HFF-Myc (cell line): Measurements from ENCODE around the gene KCNA2.

Experiments
- DNase-seq: peaks from one replicate; pipeline ENCODE4 v3.0.0-alpha.2; 2011; ENCODE audit warnings: low read depth; ENCODE audit errors: extremely low read depth
- H3K4me3 ChIP-seq: replicated peaks from 2 replicates; pipeline ENCODE4 v1.5.1; 2011; ENCODE audit warnings: low read depth, mild to moderate bottlenecking, control low read depth, low read length
- TF ChIP-seq, protein P1 (sequence below): IDR thresholded peaks from 2 replicates; pipeline ENCODE4 v1.5.1; 2012; ENCODE audit warnings: mild to moderate bottlenecking, low read depth, low read length, control low read depth; ENCODE audit errors: missing control alignments

The KCNA2 gene

GRCh38 chr1:110554871-110555801, 51.0 kb downstream of the KCNA2 start:
- no peak overlapping the region for H3K4me3 ChIP-seq
- TF ChIP-seq, protein P1, sequence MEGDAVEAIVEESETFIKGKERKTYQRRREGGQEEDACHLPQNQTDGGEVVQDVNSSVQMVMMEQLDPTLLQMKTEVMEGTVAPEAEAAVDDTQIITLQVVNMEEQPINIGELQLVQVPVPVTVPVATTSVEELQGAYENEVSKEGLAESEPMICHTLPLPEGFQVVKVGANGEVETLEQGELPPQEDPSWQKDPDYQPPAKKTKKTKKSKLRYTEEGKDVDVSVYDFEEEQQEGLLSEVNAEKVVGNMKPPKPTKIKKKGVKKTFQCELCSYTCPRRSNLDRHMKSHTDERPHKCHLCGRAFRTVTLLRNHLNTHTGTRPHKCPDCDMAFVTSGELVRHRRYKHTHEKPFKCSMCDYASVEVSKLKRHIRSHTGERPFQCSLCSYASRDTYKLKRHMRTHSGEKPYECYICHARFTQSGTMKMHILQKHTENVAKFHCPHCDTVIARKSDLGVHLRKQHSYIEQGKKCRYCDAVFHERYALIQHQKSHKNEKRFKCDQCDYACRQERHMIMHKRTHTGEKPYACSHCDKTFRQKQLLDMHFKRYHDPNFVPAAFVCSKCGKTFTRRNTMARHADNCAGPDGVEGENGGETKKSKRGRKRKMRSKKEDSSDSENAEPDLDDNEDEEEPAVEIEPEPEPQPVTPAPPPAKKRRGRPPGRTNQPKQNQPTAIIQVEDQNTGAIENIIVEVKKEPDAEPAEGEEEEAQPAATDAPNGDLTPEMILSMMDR = peak; percentile 52
- DNase-seq = no peak

DNA sequence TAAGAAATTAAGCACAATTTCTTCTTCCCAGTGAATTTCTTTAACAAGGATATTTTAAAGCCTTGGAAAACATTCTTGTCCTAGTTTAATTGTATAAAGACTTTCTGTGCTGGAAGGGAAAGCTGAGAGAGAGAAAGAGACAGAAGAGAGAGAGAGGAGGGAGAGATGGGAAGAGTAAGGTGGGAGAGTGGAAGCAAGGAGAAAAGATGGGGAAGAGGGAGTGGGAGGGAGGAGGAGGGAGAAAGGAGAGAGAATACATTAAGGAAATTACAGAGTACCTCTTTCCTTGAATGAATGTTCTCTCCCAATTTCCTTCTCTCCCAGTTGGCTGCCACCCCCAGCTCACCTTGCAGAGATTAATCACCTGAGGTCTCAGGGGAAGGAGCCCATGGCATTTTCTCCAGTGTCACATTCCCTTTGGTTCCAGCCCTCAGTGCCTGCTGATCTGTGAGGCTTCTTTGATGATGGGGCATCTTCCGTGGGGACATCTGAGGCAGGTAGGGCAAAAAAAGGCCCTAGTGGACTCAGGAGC, 54.8 kb downstream of the KCNA2 start:
- TF ChIP-seq, protein P1 = no peak
- H3K4me3 ChIP-seq = no peak overlapping the region
- no peak for DNase-seq

DNA sequence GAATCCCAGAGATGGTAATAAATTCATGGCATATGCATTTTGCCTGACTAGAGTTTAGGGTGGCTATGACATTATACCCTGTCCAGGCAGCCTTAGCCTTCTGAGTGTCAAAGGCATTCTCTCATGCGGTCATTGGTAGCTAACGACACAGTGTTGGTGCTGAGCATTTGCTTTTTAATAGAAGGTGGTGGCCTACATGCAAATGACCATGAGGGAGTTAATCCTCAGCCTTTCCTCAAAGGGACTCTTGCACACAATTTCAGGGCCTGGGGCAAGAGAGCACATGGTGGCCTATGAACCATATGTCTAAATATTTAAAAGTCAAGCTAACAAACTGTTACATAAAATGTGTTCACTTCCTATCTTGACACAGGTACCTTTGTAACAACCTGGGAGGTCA, 56.3 kb downstream of the KCNA2 start:
- H3K4me3 ChIP-seq = no peak overlapping the region
- TF ChIP-seq, protein P1 = no peak
- no peak for DNase-seq

- TF ChIP-seq, protein P1 = peak; percentile 43
Measured at GRCh38 chr1:110548381-110548780, 57.8 kb downstream of the KCNA2 start.

DNA sequence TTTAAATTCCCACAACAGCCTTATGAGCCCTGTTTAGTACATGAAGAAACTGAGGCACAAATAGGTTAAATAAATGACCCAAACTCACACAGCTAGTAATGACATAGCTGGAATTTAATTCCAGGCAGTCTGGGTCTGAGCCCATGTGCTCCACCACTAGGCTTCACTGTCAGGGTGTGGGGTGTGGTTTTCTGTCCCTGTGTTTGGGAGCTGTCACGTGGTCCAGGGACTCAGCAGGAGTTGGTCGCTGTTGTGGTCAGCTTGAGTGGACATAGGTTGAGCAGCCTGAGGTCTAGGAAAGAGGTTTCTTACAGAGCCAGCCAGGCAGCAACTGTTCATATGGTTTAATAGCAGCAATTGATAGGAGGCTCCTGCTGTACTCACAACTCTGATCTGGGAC, 59.1 kb downstream of the KCNA2 start:
- DNase-seq = no peak
- TF ChIP-seq, protein P1 = no peak
- H3K4me3 ChIP-seq = no peak overlapping the region

More at GRCh38 chr1:110548381-110548780, 57.8 kb downstream of the KCNA2 start:
- no peak for DNase-seq
- H3K4me3 ChIP-seq = no peak overlapping the region

DNA sequence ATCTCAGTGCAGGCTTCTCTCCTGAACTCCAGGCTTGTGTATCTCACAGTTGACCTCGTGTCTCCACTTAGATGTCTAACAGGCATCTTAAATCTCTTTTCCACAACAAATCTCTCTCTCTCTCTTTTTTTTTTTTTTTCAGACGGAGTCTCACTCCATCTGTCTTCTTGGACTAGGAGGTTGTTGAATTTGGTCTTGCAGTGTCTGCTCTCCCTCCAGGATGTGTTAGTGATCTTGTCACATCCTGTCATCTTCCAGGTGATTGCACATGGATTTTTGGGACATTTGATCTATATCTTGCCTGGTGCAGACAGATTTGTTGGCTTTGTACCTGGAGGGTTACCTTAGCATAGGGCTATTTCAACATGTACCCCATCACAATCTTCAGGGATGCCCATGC, 60.7 kb downstream of the KCNA2 start:
- no peak for DNase-seq
- H3K4me3 ChIP-seq = no peak overlapping the region
- TF ChIP-seq, protein P1 = no peak
